ENCODE data around the gene MLH3. TPM values are rescaled to one million over a fixed set of nuclear protein-coding genes. Genes with fewer than 3 reads are reported as not detected.

The MLH3 gene
- total RNA-seq, 1 donor from 2014 or later, result 35.8 TPM

- no peak for DNase-seq (ENCODE audit: low read depth)
These were observed 15.4 kb upstream of the MLH3 start for GRCh38 chr14:75066691-75067090.

DNA sequence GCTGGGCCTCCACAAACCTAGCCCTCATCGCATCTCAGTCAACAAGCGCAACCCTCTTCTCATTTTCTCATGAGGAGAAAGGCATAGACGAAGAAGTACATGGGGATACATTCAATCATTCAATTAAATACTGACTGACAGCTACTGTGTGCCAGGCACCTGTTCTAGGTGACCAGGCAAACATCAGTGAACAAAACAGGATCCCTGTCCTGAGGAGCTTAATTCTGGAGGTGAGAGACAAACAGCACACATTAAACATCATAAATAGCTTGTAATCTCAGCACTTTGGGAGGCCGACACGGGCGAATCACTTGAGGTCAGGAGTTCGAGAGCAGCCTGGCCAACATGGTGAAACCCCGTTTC lies 12.9 kb upstream of the MLH3 start:
- DNase-seq (ENCODE audit: low read depth), result no peak

GRCh38 chr14:75063491-75064204 lies 12.4 kb upstream of the MLH3 start, which contains the start of gene ACYP1:
Gene ACYP1 (minus strand): TSS chr14:75064024. CDS start chr14:75063553, 471 bp downstream.
- peak; percentile 68 for DNase-seq (ENCODE audit: low read depth)

- no peak for DNase-seq (ENCODE audit: low read depth)
These were observed 11.7 kb upstream of the MLH3 start for GRCh38 chr14:75063013-75063412.

- no peak for DNase-seq (ENCODE audit: low read depth)
These were observed 9.2 kb upstream of the MLH3 start for GRCh38 chr14:75060420-75060819.

- peak; percentile 22 for DNase-seq (ENCODE audit: low read depth)
These were observed 8.4 kb upstream of the MLH3 start for GRCh38 chr14:75059642-75060041.

DNA sequence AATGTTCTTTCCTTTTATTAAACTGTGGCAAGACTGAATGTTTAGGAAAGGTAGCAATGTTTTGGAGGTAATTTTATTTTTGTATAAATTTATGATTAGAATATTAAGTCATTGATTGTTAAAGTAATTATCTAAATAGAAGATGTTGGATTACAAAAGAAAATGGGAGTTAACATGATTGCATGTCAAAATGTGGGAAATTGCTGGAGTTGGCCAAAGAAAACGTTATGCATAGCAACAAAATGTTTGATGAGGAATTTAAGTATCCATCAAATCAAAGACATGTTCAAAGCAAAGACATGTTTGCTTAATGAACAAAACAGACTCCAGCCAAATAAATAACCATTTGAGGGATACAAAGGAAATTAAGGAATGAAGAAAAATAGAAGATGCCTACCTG lies 3.2 kb upstream of the MLH3 start:
- DNase-seq (ENCODE audit: low read depth), result no peak

GRCh38 chr14:75053396-75054291 lies 2.4 kb upstream of the MLH3 start:
- no peak for DNase-seq (ENCODE audit: low read depth)

DNA sequence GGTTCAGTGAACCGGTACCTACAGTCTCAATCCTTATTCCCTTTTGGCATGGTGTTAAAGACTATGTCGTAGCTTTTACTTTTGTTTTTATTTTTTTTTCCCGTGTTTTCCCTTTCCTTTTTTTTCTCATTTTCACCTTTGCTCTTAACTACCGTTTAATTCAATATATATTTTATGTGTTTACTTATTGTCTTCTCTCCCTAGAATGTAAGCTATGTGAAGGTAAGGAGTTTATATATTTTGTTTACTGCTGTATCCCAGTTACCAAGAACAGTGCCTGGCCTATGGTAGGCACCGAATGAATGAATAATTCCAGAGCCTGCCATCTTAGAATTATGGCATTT lies 261 bp upstream of the MLH3 start:
- DNase-seq (ENCODE audit: low read depth), result peak; percentile 85

DNA sequence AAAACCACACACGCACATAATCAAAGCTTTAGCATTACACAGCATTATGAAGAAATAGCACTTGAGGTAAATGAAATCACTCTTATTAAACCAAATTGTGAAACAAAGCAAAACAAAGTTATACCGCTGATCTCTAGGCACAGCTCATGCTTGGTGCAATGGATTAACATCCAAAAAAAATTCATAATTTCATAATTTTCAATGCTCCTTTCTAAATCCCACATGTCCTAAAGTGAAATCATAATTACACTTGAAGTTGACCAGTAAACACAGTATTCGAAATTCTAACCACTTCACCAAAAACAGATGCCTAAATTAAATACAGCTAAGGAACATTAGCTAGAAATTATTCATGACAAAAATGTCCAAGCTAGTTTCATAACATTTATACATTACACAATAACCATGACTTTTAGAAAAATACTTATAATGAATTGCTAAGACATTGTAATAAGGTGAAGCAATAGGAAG lies 1.5 kb downstream of the MLH3 start:
- DNase-seq (ENCODE audit: low read depth), result no peak

DNA sequence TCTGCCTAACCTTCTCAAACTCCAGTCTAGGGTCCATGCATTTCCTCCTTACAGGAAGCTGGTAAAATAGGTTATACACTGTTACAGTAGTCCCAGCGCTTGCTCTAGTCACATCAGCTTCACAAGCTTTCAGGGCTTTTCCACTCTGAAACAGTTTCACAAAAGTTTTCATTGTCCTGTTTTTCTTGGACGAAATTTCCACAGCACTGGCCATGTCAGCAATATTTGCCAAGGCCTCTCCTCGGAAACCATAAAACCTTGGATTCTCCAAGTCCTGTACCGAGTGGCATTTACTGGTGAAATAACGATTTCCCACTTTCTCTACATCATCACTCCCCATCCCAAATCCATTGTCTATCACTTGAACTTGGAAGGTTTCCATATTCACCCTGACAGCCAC lies 2.1 kb downstream of the MLH3 start:
- DNase-seq (ENCODE audit: low read depth), result no peak

GRCh38 chr14:75048101-75048500 lies 3.2 kb downstream of the MLH3 start:
- no peak for DNase-seq (ENCODE audit: low read depth)

DNA sequence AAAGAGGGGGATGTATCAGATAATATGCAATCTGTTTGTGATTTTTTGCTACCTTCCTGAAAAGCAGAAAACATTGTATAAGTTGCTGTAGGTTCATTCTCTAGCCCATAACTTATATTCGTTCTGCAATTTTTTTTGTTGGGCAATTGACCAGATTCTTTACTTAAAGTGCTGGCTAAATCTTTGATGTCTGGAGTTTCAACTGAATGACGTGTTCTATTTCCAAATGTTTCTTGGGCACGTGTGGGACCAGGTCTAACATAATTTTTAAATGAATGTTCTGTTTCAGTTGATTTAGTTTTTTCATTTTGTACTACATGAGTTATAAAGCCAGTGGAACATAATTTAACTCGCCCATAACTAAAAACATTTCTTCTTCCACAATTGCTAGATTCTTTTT lies 3.8 kb downstream of the MLH3 start:
- DNase-seq (ENCODE audit: low read depth), result no peak

DNA sequence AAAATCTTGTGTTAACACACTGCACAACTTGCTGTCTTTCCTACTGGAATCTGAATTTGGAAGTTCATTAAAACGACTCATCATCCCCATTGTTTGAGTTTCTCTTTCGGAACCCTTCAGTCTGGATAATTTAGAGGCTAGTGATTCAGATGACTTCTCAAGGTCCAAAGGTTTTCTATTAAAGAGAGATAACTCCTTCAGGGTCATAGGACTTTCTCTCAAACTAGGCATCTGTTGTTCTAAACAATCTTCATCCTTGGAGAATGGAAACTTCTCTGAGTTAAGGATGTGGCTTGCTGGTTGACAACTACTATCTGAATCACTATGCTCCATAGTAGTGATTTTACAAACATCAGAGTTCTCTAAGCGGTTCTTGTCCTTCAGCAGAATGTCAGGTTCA lies 4.4 kb downstream of the MLH3 start:
- DNase-seq (ENCODE audit: low read depth), result peak; percentile 37

- DNase-seq (ENCODE audit: low read depth), result no peak
These were observed 5.0 kb downstream of the MLH3 start for GRCh38 chr14:75046275-75046674.

GRCh38 chr14:75044752-75045151 lies 6.5 kb downstream of the MLH3 start:
- DNase-seq (ENCODE audit: low read depth), result no peak

DNA sequence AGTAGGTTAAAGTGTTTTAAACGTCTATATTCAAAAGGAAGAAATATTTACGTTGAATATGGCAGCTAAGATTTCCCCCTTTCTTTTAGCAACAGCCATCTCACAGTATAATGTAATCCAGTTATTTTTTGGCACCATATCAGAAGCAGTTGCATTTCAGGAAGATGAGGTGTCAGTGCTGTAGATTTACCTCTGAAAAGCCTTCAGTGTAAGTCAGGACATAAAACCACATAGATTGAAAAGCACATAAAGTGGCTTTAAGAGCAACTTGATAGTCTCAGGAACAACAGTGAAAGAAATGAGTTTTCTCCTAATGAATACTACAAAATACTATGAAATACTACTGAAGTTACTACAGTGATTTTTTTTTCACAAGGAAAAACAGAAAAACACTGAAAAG lies 6.9 kb downstream of the MLH3 start:
- DNase-seq (ENCODE audit: low read depth), result peak; percentile 68

DNA sequence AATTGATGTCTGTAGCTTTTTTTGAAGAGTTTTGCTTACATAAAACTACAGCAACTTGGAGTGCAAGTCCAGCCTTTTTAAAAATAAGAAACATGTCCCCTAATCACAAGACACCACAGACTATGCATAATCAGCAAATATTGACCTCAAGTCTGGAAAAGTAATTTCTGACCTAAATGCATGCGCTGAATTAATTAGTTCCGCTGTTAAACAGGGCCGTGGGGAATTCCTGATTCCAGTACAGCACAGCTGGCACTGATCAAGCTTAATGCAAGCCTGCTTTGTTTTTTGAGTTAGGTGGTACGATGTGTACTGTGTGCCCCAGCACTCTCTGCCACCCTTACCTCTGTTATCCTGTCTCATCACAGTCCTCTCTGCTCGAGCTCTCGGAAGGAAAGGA lies 9.2 kb downstream of the MLH3 start:
- peak; percentile 78 for DNase-seq (ENCODE audit: low read depth)

DNA sequence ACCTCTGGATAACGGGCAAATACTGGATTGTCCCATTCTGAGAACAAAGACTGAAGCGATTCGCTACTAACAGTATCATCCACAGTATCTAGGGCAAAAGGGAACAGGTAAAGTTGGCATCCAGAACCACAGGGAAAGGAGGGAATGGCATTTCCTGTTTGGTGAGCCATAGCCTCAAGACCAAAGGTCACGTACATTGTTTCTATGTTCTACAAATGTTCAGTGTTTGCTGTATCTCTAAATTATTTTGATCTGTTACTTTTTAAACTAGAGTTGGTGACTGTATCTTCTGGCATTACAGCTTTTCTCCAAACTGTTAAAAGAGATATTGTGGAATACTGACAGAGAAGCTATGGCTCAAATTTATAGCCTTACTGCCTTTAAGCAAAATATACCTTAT lies 9.7 kb downstream of the MLH3 start:
- peak; percentile 87 for DNase-seq (ENCODE audit: low read depth)

DNA sequence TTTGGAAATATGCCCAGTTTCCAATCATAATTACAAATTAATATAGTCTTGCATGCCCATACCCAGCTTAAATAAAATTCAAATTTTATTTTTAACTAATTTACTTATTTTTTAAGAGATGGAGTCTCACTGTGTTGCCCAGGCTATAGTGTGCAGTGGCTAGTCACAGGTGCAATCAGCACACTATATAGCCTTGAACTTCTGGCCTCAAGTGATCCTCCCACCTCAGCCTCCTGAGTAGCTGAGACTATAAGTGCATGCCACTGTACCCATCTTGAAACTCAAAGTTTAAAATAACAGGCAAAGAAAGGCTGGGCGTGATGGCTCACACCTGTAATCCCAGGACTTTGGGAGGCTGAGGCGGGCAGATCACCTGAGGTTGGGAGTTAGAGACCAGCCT lies 10.3 kb downstream of the MLH3 start:
- DNase-seq (ENCODE audit: low read depth), result no peak

- no peak for DNase-seq (ENCODE audit: low read depth)
These were observed 10.8 kb downstream of the MLH3 start for GRCh38 chr14:75040507-75040906.

GRCh38 chr14:75032939-75033338 lies 18.3 kb downstream of the MLH3 start:
- DNase-seq (ENCODE audit: low read depth), result no peak

- DNase-seq (ENCODE audit: low read depth), result no peak
These were observed 21.1 kb downstream of the MLH3 start for GRCh38 chr14:75030147-75030546.
